NCI-H2227 (cell line): ENCODE data around the gene CCL5.

Experiments used
- DNase-seq: peaks from one replicate; lab custom pipeline; 2025; ENCODE audit not compliant: unreplicated experiment; lab: John Stamatoyannopoulos, UW

CCL5 gene

DNA sequence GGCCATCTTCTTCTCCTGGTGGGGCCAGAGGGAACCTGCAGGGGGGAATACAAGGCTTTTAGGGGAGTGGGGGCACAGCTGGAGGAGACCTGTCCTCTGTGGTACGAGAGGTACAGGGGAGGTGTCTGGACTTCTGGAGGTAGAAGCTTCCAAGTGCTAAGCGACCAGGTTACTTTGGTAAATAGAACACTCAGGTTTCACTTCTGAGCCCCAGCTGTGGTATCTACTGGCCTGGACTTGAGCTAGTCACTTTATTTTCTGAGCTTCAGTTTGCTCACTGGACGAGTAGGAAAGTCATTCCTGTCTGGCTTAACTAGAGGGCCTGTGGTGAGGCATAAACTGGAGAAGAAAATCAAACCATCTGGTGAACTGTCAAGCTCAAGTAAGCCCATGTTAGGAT lies 11.4 kb downstream of the CCL5 start, which contains the start of gene HEATR9:
HEATR9 (minus strand) TSS at position 155 of the 400 bp plus-strand sequence; CDS start at position 6, 149 bp downstream.
- DNase-seq: no peak

DNA sequence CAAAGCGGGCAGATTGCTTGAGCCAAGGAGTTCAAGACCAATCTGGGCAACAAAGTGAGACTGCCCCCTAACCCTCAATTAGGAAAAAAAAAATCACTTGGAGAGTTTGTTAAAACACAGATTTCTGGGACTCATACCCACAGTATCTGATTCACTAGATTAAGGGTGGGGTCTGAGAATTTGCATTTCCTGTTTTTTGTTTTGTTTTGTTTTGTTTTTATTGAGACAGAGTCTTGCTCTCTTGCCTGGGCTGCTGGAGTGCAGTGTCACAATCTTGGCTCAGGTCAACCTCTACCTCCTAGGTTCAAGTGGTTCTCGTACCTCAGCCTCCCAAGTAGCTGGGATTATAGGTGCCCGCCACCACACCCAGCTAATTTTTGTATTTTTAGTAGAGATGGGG lies 12.6 kb downstream of the CCL5 start:
- DNase-seq: no peak

GRCh38 chr17:35866341-35866950 lies 13.7 kb downstream of the CCL5 start:
- no peak for DNase-seq

- no peak for DNase-seq
These were observed 14.5 kb downstream of the CCL5 start for GRCh38 chr17:35865412-35866340.

DNA sequence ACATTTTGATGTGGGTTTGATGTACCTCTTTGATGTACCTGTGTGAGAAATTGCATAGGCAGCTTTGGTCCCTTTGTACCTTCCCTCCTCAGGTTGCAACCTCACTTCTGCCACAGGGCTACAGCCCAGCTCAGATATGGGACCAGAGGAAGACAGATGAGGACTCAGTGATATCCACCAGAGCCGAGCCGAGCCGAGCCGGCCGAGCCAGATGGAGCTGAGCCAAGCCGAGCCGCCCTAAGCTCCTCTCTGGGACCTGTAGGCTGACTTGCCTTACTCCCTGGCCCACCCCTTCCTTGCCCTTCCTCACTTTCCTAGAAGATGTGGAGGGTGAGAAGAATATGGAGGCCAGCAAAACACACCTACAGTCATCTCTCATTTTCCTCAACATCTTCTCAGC lies 15.3 kb downstream of the CCL5 start:
- DNase-seq: no peak

GRCh38 chr17:35856603-35857002 lies 23.6 kb downstream of the CCL5 start:
- DNase-seq: no peak

GRCh38 chr17:35855965-35856364 lies 24.2 kb downstream of the CCL5 start:
- DNase-seq: no peak

GRCh38 chr17:35849469-35850348 lies 30.5 kb downstream of the CCL5 start:
- peak; percentile 68 for DNase-seq

GRCh38 chr17:35847633-35848373 lies 32.4 kb downstream of the CCL5 start:
- no peak for DNase-seq

GRCh38 chr17:35847006-35847405 lies 33.2 kb downstream of the CCL5 start:
- DNase-seq: no peak

DNA sequence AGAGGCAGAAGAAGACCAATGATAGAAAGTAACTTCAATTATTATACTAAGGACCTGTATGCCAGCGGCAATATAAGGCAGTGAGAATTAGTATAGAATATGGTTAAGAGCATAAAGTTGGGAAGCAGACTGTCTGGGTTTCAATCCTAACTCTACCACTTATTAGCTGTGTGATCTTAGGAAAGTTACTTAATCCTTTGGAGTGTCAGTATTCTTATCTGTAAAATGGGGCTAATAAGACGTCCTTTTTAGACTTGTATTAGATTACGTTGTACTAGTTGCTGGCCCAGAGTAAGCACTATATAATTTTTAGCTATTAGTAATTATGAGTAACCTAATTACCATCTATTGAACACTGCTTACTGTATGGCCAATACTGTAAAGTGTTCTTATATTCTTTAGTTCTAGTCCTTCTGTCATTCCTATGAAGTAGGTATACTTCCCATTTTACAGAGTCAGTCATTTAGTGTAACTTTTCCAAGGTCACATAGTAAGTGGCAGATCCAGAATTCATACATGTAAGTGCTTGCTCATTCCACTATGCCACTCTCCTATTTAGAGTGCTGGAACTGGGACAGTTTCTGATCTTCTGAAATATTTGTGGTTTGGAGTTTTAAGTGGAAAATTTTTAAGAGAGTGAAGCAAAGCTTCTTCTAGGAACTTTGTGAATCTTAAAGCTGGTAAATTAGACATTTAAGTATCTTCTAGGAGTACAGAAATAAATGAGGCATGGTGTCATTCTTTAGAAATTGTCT lies 33.9 kb downstream of the CCL5 start:
- DNase-seq: no peak

GRCh38 chr17:35844547-35844946 lies 35.6 kb downstream of the CCL5 start:
- DNase-seq: no peak

- no peak for DNase-seq
These were observed 36.5 kb downstream of the CCL5 start for GRCh38 chr17:35843698-35844097.

DNA sequence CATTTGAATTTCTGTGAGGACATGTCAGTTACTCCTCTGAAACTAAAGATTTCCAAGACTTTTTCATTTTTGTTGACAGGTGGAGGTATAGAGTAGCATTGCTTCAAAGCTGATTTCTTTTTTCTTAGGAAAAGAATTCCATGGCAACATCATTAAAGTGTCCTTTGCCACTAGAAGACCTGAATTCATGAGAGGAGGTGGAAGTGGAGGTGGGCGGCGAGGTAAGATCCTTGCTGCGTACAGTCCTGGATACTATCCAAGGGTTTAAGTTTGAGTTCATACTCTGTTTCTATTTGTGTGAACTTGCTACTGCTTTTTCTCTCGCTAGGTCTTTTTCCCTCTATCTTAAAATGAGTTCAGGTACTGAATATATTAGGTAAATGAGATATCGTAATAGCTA lies 37.9 kb downstream of the CCL5 start:
- DNase-seq: no peak

DNA sequence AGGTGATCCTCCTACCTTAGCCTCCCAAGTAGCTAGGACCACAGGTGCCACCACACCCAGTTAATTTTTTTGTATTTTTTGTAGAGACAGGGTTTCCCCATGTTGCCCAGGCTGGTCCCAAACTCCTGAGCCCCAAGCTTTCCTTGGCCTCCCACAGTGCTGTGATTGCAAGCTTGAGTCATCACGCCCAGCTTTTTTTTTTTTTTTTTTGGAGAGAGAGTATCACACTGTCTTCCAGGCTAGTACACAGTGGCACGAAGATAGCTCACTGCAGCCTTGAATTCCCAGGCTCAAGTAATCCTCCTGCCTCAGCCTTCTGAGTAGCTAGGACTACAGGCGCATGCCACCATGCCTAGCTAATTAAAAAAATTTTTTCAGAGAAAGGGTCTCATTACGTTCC lies 38.7 kb downstream of the CCL5 start:
- no peak for DNase-seq

- no peak for DNase-seq
These were observed 39.1 kb downstream of the CCL5 start for GRCh38 chr17:35841101-35841500.

DNA sequence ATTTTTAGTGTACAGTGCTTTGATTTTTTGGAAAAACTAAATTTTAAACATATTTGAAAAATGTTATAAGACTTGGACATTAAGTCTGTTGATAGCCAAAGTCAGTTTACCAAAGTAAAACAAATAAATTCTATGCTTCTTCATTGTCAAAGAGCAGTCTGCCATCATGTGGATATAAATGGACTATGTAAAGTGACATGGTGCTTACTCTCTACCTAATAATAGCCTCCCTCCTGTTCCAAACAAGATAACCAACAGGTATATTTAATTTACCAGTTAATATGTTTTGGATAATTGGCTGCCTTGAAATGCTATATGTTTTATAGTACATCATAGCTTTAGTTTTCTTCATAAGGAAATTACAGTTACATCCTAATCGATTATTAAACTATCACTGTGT lies 55.0 kb downstream of the CCL5 start:
- no peak for DNase-seq
